ENCODE results near the gene MCU. TPM values are rescaled to one million over a fixed set of nuclear protein-coding genes. Genes with fewer than 3 reads are reported as not detected.
"Not testable (repeated sequence)": the region's sequence is repeated elsewhere in the genome, so short reads cannot be mapped to it uniquely, and the experiment has no call there.

The MCU gene
- total and polyA plus RNA-seq, 3 donors from 2014 or later, result 15.0 to 20.0 (median 16.9) TPM

- H3K4me1 ChIP-seq, result no peaks in the 10 kb centered on the region
- H3K9me3 ChIP-seq, result no peaks in the 10 kb centered on the region
- WGBS, 2 donors, result 91 to 97% methylated on average over 3 of the region's 3 CpGs
- TF ChIP-seq, protein P1, sequence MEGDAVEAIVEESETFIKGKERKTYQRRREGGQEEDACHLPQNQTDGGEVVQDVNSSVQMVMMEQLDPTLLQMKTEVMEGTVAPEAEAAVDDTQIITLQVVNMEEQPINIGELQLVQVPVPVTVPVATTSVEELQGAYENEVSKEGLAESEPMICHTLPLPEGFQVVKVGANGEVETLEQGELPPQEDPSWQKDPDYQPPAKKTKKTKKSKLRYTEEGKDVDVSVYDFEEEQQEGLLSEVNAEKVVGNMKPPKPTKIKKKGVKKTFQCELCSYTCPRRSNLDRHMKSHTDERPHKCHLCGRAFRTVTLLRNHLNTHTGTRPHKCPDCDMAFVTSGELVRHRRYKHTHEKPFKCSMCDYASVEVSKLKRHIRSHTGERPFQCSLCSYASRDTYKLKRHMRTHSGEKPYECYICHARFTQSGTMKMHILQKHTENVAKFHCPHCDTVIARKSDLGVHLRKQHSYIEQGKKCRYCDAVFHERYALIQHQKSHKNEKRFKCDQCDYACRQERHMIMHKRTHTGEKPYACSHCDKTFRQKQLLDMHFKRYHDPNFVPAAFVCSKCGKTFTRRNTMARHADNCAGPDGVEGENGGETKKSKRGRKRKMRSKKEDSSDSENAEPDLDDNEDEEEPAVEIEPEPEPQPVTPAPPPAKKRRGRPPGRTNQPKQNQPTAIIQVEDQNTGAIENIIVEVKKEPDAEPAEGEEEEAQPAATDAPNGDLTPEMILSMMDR (IDR thresholded peaks at IDR 0.05), result no peak
- DNase-seq, result no peak
- no peak overlapping the region for H3K4me3 ChIP-seq
- H3K36me3 ChIP-seq (ENCODE audit: low read depth, missing control alignments), result no peaks in the 10 kb centered on the region
- no peaks in the 10 kb centered on the region for H3K27me3 ChIP-seq
- no peak overlapping the region for H3K27ac ChIP-seq
- intact Hi-C loops (cut with DNase I; ENCODE audit: low total_unique reads), result no loop called here
Observed at GRCh38 chr10:72667207-72667864, 24.6 kb upstream of the MCU start.

GRCh38 chr10:72673280-72673679 is 18.7 kb upstream of the MCU start:
- Histone ChIP-seq H3K27me3 (no peaks in the 10 kb centered on the region), H3K36me3 (ENCODE audit: low read depth, missing control alignments) (no peaks in the 10 kb centered on the region), H3K4me1 (no peaks in the 10 kb centered on the region), H3K27ac (no peak overlapping the region), H3K4me3 (no peak overlapping the region), H3K9me3 (no peaks in the 10 kb centered on the region)
- no peak for DNase-seq
- intact Hi-C loops (cut with DNase I; ENCODE audit: low total_unique reads), result no loop called here
- WGBS, 2 donors, result 85 to 93% methylated on average over 1 of the region's 1 CpG
- TF ChIP-seq, protein P1 (IDR thresholded peaks at IDR 0.05), result no peak
- TF ChIP-seq POLR2A (IDR thresholded peaks at IDR 0.05), result no peak

DNA sequence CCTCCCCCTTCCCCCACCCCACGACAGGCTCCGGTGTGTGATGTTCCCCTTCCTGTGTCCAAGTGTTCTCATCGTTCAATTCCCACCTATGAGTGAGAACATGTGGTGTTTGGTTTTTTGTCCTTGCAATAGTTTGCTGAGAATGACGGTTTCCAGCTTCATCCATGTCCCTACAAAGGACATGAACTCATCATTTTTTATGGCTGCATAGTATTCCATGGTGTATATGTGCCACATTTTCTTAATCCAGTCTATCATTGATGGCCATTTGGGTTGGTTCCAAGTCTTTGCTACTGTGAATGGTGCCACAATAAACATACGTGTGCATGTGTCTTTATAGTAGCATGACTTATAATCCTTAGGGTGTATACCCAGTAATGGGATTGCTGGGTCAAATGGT is 17.8 kb upstream of the MCU start:
- intact Hi-C loops (cut with DNase I; ENCODE audit: low total_unique reads); H3K27ac ChIP-seq; H3K36me3 ChIP-seq (ENCODE audit: low read depth, missing control alignments); H3K9me3 ChIP-seq; DNase-seq; H3K4me1 ChIP-seq; H3K27me3 ChIP-seq; H3K4me3 ChIP-seq: not testable (repeated sequence)
- 90 to 91% methylated on average over 5 of the region's 5 CpGs for WGBS, 2 donors

DNA sequence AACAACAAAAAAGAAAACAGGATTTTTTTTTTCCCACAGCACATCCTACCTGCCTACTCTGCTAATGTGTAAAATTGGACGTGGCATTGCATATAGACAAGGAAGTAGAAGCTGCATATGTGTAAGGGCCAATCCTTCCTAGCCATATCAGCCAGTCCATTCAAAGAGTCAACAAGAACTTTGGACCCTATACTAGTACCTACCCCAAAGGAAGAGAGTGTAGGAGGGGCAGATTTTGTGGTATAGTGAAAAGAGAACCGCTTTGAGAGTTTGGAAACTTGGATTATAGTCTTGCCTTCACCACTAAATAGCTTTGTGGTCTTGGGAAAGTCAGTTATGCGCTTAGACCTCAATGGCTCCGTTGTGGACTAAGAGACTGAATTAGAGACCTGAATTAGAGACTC is 12.1 kb upstream of the MCU start:
- Histone ChIP-seq H3K4me1 (no peaks in the 10 kb centered on the region), H3K27me3 (no peaks in the 10 kb centered on the region), H3K4me3 (no peak overlapping the region), H3K36me3 (ENCODE audit: low read depth, missing control alignments) (no peaks in the 10 kb centered on the region), H3K27ac (no peak overlapping the region), H3K9me3 (no peaks in the 10 kb centered on the region)
- TF ChIP-seq, protein P1 (IDR thresholded peaks at IDR 0.05), result no peak
- TF ChIP-seq POLR2A (IDR thresholded peaks at IDR 0.05), result no peak
- WGBS, 2 donors, result 93% methylated on average over 4 of the region's 4 CpGs
- intact Hi-C loops (cut with DNase I; ENCODE audit: low total_unique reads), result no loop called here
- DNase-seq, result no peak

GRCh38 chr10:72682638-72683037 is 9.3 kb upstream of the MCU start:
- DNase-seq, result no peak
- WGBS, 2 donors, result 75 to 83% methylated on average over 6 of the region's 6 CpGs
- intact Hi-C loops (cut with DNase I; ENCODE audit: low total_unique reads), result no loop called here

More at GRCh38 chr10:72682638-72683037, 9.3 kb upstream of the MCU start:
- TF ChIP-seq, protein P1 (IDR thresholded peaks at IDR 0.05), result no peak
- no peak for TF ChIP-seq POLR2A (IDR thresholded peaks at IDR 0.05)
- Histone ChIP-seq H3K27me3 (no peaks in the 10 kb centered on the region), H3K36me3 (ENCODE audit: low read depth, missing control alignments) (no peaks in the 10 kb centered on the region), H3K27ac (no peak overlapping the region), H3K9me3 (no peaks in the 10 kb centered on the region), H3K4me1 (no peaks in the 10 kb centered on the region), H3K4me3 (no peak overlapping the region)

Measured in testis (tissue), 3 donors.